Kidney glomerular epithelial cell (primary cell): ENCODE results near the gene DLGAP1.

Source experiments
- DNase-seq: peaks from one replicate; lab custom pipeline; 2025; lab: John Stamatoyannopoulos, UW

Gene DLGAP1

GRCh38 chr18:4241090-4241617 lies 214.0 kb downstream of the DLGAP1 start:
- DNase-seq = no peak

GRCh38 chr18:4238966-4239365 lies 216.1 kb downstream of the DLGAP1 start:
- no peak for DNase-seq

GRCh38 chr18:4237664-4238041 lies 217.5 kb downstream of the DLGAP1 start:
- no peak for DNase-seq

- DNase-seq = no peak
These were observed 218.0 kb downstream of the DLGAP1 start for GRCh38 chr18:4236940-4237663.

- no peak for DNase-seq
These were observed 221.6 kb downstream of the DLGAP1 start for GRCh38 chr18:4233468-4233867.

GRCh38 chr18:4232656-4233055 lies 222.5 kb downstream of the DLGAP1 start:
- DNase-seq = no peak

GRCh38 chr18:4231260-4231659 lies 223.8 kb downstream of the DLGAP1 start:
- no peak for DNase-seq

- DNase-seq = no peak
These were observed 224.5 kb downstream of the DLGAP1 start for GRCh38 chr18:4230450-4231168.

GRCh38 chr18:4224031-4224704 lies 230.9 kb downstream of the DLGAP1 start:
- DNase-seq = no peak

- DNase-seq = no peak
These were observed 243.8 kb downstream of the DLGAP1 start for GRCh38 chr18:4211111-4211837.

GRCh38 chr18:4208366-4208765 lies 246.7 kb downstream of the DLGAP1 start:
- DNase-seq = no peak

GRCh38 chr18:4207383-4207985 lies 247.6 kb downstream of the DLGAP1 start:
- DNase-seq = no peak

- no peak for DNase-seq
These were observed 250.7 kb downstream of the DLGAP1 start for GRCh38 chr18:4204438-4204720.

- no peak for DNase-seq
These were observed 251.3 kb downstream of the DLGAP1 start for GRCh38 chr18:4203568-4204437.

- DNase-seq = no peak
These were observed 254.7 kb downstream of the DLGAP1 start for GRCh38 chr18:4200399-4200798.

- DNase-seq = no peak
These were observed 256.2 kb downstream of the DLGAP1 start for GRCh38 chr18:4198956-4199355.

GRCh38 chr18:4196351-4196750 lies 258.8 kb downstream of the DLGAP1 start:
- DNase-seq = no peak

GRCh38 chr18:4193086-4193485 lies 262.0 kb downstream of the DLGAP1 start:
- DNase-seq = no peak

GRCh38 chr18:4181882-4182568 lies 273.1 kb downstream of the DLGAP1 start:
- no peak for DNase-seq

- DNase-seq = no peak
These were observed 274.0 kb downstream of the DLGAP1 start for GRCh38 chr18:4181086-4181485.
